ENCODE measurements around the gene LDLRAD2. TPM values are rescaled to one million over a fixed set of nuclear protein-coding genes. Genes with fewer than 3 reads are reported as not detected.

Gene LDLRAD2
- total and polyA plus RNA-seq, 2 donors (not counting 1 experiment from before 2014, with no cell fraction given), result not detected

GRCh38 chr1:21822349-21822748 lies 10.3 kb downstream of the LDLRAD2 start:
- Histone ChIP-seq H3K27me3 (ENCODE audit: control insufficient read depth, insufficient read depth, low read length) (no peaks in the 10 kb centered on the region), H2AFZ (ENCODE audit: low read length) (no peak overlapping the region), H3K4me2 (ENCODE audit: extremely low read depth, insufficient read depth, low read length) (no peak overlapping the region), H3K9me3 (ENCODE audit: control insufficient read depth, insufficient read depth, low read depth, low read length) (no peaks in the 10 kb centered on the region), H3K27ac (ENCODE audit: insufficient read depth, low read length) (no peak overlapping the region), H3K4me3 (replicated peaks in 1 of 4; ENCODE audit: control extremely low read depth in 1 of 4, insufficient read depth in 1 of 4, low read depth in 3 of 4, low read length in 4 of 4) (no peak overlapping the region), H4K20me1 (ENCODE audit: control insufficient read depth, extremely low read depth, insufficient read depth, low read length) (no peaks in the 10 kb centered on the region), H3K36me3 (ENCODE audit: control insufficient read depth, insufficient read depth, low read length) (peaks cover 23% of the 10 kb centered on the region), H3K4me1 (ENCODE audit: control insufficient read depth, extremely low read depth, insufficient read depth, low read length) (no peaks in the 10 kb centered on the region), H3K9ac (ENCODE audit: insufficient read depth, low read length) (no peak overlapping the region), H3K79me2 (ENCODE audit: control insufficient read depth, insufficient read depth, low read length) (no peaks in the 10 kb centered on the region)
- TF ChIP-seq EZH2 (IDR thresholded peaks at IDR 0.05; ENCODE audit: low read length, missing control alignments), result no peak
- TF ChIP-seq, protein P1, sequence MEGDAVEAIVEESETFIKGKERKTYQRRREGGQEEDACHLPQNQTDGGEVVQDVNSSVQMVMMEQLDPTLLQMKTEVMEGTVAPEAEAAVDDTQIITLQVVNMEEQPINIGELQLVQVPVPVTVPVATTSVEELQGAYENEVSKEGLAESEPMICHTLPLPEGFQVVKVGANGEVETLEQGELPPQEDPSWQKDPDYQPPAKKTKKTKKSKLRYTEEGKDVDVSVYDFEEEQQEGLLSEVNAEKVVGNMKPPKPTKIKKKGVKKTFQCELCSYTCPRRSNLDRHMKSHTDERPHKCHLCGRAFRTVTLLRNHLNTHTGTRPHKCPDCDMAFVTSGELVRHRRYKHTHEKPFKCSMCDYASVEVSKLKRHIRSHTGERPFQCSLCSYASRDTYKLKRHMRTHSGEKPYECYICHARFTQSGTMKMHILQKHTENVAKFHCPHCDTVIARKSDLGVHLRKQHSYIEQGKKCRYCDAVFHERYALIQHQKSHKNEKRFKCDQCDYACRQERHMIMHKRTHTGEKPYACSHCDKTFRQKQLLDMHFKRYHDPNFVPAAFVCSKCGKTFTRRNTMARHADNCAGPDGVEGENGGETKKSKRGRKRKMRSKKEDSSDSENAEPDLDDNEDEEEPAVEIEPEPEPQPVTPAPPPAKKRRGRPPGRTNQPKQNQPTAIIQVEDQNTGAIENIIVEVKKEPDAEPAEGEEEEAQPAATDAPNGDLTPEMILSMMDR (conservative IDR thresholded peaks at IDR 0.05 in 1 of 2, IDR thresholded peaks at IDR 0.05 in 1 of 2; ENCODE audit: low read depth in 1 of 2, low read length in 2 of 2), result no peak
- no peak for DNase-seq (ENCODE audit: low read depth in 2 of 2)

DNA sequence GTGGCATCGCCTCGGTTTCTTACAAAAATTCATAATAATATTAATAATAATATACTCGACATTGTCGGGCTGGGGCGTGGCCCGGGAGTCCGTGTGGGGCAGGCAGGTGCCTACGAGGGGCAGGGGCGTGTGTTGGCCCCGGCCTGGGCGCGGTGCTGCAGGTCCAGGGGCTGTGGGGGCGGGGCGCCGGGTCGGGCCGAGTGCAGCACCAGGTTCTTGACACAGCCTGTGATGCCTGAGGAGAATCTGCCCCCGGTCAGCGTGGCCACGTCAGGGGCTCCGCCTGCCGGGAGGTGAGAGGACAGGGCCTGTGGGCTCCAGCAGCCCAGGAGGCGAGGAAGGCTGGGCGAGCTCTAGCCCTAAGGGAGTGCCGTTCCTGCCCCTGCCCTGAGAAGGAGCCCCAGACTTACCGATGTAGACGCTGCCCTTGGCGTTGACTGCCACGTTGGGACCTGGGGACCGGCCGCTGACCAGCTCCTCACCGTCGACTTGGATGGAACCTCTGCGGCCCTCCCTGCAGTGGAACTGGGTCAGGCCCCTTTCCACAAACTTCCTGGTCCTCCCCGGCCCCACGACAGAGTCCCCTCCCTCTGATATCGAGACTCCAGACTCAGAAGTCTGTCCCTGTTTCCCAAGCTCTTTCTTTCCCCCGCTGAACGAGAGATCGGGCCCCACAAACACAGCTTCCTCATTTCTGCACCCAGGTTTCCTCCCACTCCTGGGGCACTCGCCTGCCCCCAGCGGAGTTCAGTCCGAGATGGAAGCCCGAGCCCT lies 11.3 kb downstream of the LDLRAD2 start:
- Histone ChIP-seq H3K4me3 (replicated peaks in 1 of 4; ENCODE audit: control extremely low read depth in 1 of 4, insufficient read depth in 1 of 4, low read depth in 3 of 4, low read length in 4 of 4) (no peak overlapping the region), H3K9ac (ENCODE audit: insufficient read depth, low read length) (no peak overlapping the region), H2AFZ (ENCODE audit: low read length) (no peak overlapping the region), H3K4me1 (ENCODE audit: control insufficient read depth, extremely low read depth, insufficient read depth, low read length) (no peaks in the 10 kb centered on the region), H3K4me2 (ENCODE audit: extremely low read depth, insufficient read depth, low read length) (no peak overlapping the region), H3K79me2 (ENCODE audit: control insufficient read depth, insufficient read depth, low read length) (no peaks in the 10 kb centered on the region), H3K27me3 (ENCODE audit: control insufficient read depth, insufficient read depth, low read length) (no peaks in the 10 kb centered on the region), H4K20me1 (ENCODE audit: control insufficient read depth, extremely low read depth, insufficient read depth, low read length) (no peaks in the 10 kb centered on the region), H3K27ac (ENCODE audit: insufficient read depth, low read length) (no peak overlapping the region), H3K36me3 (ENCODE audit: control insufficient read depth, insufficient read depth, low read length) (peaks cover 33% of the 10 kb centered on the region), H3K9me3 (ENCODE audit: control insufficient read depth, insufficient read depth, low read depth, low read length) (no peaks in the 10 kb centered on the region)
- TF ChIP-seq EZH2 (IDR thresholded peaks at IDR 0.05; ENCODE audit: low read length, missing control alignments), result no peak
- TF ChIP-seq, protein P1 (conservative IDR thresholded peaks at IDR 0.05 in 1 of 2, IDR thresholded peaks at IDR 0.05 in 1 of 2; ENCODE audit: low read depth in 1 of 2, low read length in 2 of 2), result no peak
- no peak for DNase-seq (ENCODE audit: low read depth in 2 of 2)

- peaks cover 40% of the 10 kb centered on the region for H3K36me3 ChIP-seq (ENCODE audit: control insufficient read depth, insufficient read depth, low read length)
- no peak overlapping the region for H2AFZ ChIP-seq (ENCODE audit: low read length)
- H3K9me3 ChIP-seq (ENCODE audit: control insufficient read depth, insufficient read depth, low read depth, low read length), result no peaks in the 10 kb centered on the region
- no peaks in the 10 kb centered on the region for H4K20me1 ChIP-seq (ENCODE audit: control insufficient read depth, extremely low read depth, insufficient read depth, low read length)
- DNase-seq (ENCODE audit: low read depth in 2 of 2), result no peak
- H3K4me3 ChIP-seq (replicated peaks in 1 of 4; ENCODE audit: control extremely low read depth in 1 of 4, insufficient read depth in 1 of 4, low read depth in 3 of 4, low read length in 4 of 4), result no peak overlapping the region
- no peaks in the 10 kb centered on the region for H3K27me3 ChIP-seq (ENCODE audit: control insufficient read depth, insufficient read depth, low read length)
- no peaks in the 10 kb centered on the region for H3K4me1 ChIP-seq (ENCODE audit: control insufficient read depth, extremely low read depth, insufficient read depth, low read length)
- no peaks in the 10 kb centered on the region for H3K79me2 ChIP-seq (ENCODE audit: control insufficient read depth, insufficient read depth, low read length)
- H3K27ac ChIP-seq (ENCODE audit: insufficient read depth, low read length), result no peak overlapping the region
- no peak overlapping the region for H3K9ac ChIP-seq (ENCODE audit: insufficient read depth, low read length)
- TF ChIP-seq EZH2 (IDR thresholded peaks at IDR 0.05; ENCODE audit: low read length, missing control alignments), result no peak
- TF ChIP-seq, protein P1 (conservative IDR thresholded peaks at IDR 0.05 in 1 of 2, IDR thresholded peaks at IDR 0.05 in 1 of 2; ENCODE audit: low read depth in 1 of 2, low read length in 2 of 2), result no peak
- no peak overlapping the region for H3K4me2 ChIP-seq (ENCODE audit: extremely low read depth, insufficient read depth, low read length)
Observed at GRCh38 chr1:21823980-21824702, 12.1 kb downstream of the LDLRAD2 start.

Data from fibroblast of lung (primary cell).